Measurements from ENCODE around the gene CLPTM1L. TPM values are rescaled to one million over a fixed set of nuclear protein-coding genes. Genes with fewer than 3 reads are reported as not detected.

CLPTM1L gene
- polyA plus RNA-seq, 3 donors: 14.1 to 76.2 (median 35.0) TPM

DNA sequence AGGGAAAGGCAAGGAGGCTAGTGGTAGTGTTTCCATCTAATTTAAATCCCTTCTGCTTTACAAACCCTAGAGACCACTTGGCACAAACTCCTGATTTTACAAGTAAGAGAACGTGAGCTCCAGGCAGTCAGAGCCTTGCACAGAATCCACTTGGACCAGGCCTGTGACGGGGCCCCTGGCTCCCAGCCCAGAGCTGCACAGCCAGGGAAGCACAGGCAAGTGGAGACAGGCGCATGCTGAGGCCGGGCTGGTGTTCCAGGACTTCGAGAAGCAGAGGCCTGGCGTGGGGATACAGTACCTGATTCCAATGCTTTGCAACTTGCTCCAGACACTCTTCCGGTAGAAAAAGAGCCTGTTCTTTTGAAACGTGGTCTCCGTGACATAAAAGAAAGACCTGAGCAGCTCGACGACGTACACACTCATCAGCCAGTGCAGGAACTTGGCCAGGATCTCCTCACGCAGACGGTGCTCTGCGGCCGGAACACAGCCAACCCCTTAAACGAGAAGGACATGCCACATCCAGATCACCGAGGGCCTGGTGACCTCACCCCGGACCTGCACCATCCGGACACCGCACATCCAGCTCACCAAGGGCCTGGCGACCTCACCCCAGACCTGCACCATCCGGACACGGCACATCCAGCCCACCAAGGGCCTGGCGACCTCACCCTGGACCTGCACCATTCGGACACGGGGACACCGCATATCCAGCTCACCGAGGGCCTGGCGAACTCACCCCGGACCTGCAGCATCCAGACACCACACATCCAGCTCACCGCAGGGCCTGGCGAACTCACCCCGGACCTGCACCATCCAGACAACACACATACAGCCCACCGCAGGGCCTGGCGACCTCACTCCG, 62.5 kb downstream of the CLPTM1L start:
- Mint-ChIP-seq H3K36me3 (no peaks in the 10 kb centered on the region), H3K27ac (peak overlapping the region in 1 of 7 donors; percentile 24), H3K9me3 (peaks cover 22 to 58% (median 38%) of the 10 kb centered on the region in 7 donors), H3K4me1 (no peaks in the 10 kb centered on the region), H3K4me3 (no peak overlapping the region), H3K27me3 (ENCODE audit: low read depth in 3 of 3) (peaks cover 0 to 1% (median 1%) of the 10 kb centered on the region in 3 donors)
- intact Hi-C loops (cut with micrococcal nuclease): no loop called here
- no peaks in the 10 kb centered on the region for H3K79me2 ChIP-seq (ENCODE audit: insufficient read depth, low read length)
- no peaks in the 10 kb centered on the region for H3K27me3 ChIP-seq (ENCODE audit: control insufficient read depth in 2 of 2, insufficient read depth in 2 of 2, low read length in 2 of 2)
- no peaks in the 10 kb centered on the region for H4K20me1 ChIP-seq (ENCODE audit: insufficient read depth, low read length)
- no peak overlapping the region for H3K9ac ChIP-seq (ENCODE audit: insufficient read depth, low read length, poor library complexity, severe bottlenecking)
- H3K9me3 ChIP-seq (replicated peaks in 1 of 2; ENCODE audit: control insufficient read depth in 1 of 2, insufficient read depth in 1 of 2, low read length in 2 of 2): peaks cover 19 to 65% of the 10 kb centered on the region in 2 donors
- no peak overlapping the region for H3K27ac ChIP-seq (ENCODE audit: low read depth in 1 of 2, low read length in 2 of 2)
- no peak overlapping the region for H3K4me2 ChIP-seq (replicated peaks; ENCODE audit: extremely low read depth, low read length, poor library complexity, severe bottlenecking)
- TF ChIP-seq, protein P1, sequence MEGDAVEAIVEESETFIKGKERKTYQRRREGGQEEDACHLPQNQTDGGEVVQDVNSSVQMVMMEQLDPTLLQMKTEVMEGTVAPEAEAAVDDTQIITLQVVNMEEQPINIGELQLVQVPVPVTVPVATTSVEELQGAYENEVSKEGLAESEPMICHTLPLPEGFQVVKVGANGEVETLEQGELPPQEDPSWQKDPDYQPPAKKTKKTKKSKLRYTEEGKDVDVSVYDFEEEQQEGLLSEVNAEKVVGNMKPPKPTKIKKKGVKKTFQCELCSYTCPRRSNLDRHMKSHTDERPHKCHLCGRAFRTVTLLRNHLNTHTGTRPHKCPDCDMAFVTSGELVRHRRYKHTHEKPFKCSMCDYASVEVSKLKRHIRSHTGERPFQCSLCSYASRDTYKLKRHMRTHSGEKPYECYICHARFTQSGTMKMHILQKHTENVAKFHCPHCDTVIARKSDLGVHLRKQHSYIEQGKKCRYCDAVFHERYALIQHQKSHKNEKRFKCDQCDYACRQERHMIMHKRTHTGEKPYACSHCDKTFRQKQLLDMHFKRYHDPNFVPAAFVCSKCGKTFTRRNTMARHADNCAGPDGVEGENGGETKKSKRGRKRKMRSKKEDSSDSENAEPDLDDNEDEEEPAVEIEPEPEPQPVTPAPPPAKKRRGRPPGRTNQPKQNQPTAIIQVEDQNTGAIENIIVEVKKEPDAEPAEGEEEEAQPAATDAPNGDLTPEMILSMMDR (IDR thresholded peaks at IDR 0.05): no peak
- DNase-seq: no peak
- H3K4me3 ChIP-seq (replicated peaks in 1 of 3; ENCODE audit: low read depth in 2 of 3, low read length in 3 of 3): no peak overlapping the region
- H2AFZ ChIP-seq (ENCODE audit: insufficient read depth, low read depth, low read length, poor library complexity, severe bottlenecking): no peak overlapping the region
- whole genome bisulfite sequencing (ENCODE audit: insufficient coverage): 96% methylated on average over 28 of the region's 37 CpGs
- H3K36me3 ChIP-seq (replicated peaks in 1 of 2; ENCODE audit: control insufficient read depth in 1 of 2, insufficient read depth in 2 of 2, low read length in 2 of 2): no peaks in the 10 kb centered on the region
- no peaks in the 10 kb centered on the region for H3K4me1 ChIP-seq (ENCODE audit: control insufficient read depth in 1 of 2, insufficient read depth in 2 of 2, low read length in 2 of 2)

GRCh38 chr5:1281038-1281882, 63.6 kb downstream of the CLPTM1L start:
- Histone ChIP-seq H4K20me1 (ENCODE audit: insufficient read depth, low read length) (no peaks in the 10 kb centered on the region), H3K27me3 (ENCODE audit: control insufficient read depth in 2 of 2, insufficient read depth in 2 of 2, low read length in 2 of 2) (no peaks in the 10 kb centered on the region), H3K79me2 (ENCODE audit: insufficient read depth, low read length) (no peaks in the 10 kb centered on the region), H3K36me3 (replicated peaks in 1 of 2; ENCODE audit: control insufficient read depth in 1 of 2, insufficient read depth in 2 of 2, low read length in 2 of 2) (no peaks in the 10 kb centered on the region), H3K4me2 (replicated peaks; ENCODE audit: extremely low read depth, low read length, poor library complexity, severe bottlenecking) (no peak overlapping the region), H2AFZ (ENCODE audit: insufficient read depth, low read depth, low read length, poor library complexity, severe bottlenecking) (no peak overlapping the region), H3K27ac (ENCODE audit: low read depth in 1 of 2, low read length in 2 of 2) (no peak overlapping the region), H3K9me3 (replicated peaks in 1 of 2; ENCODE audit: control insufficient read depth in 1 of 2, insufficient read depth in 1 of 2, low read length in 2 of 2) (peaks cover 19 to 71% of the 10 kb centered on the region in 2 donors), H3K4me3 (replicated peaks in 1 of 3; ENCODE audit: low read depth in 2 of 3, low read length in 3 of 3) (no peak overlapping the region), H3K9ac (ENCODE audit: insufficient read depth, low read length, poor library complexity, severe bottlenecking) (no peak overlapping the region), H3K4me1 (ENCODE audit: control insufficient read depth in 1 of 2, insufficient read depth in 2 of 2, low read length in 2 of 2) (no peaks in the 10 kb centered on the region)
- 91% methylated on average over 11 of the region's 16 CpGs for WGBS (ENCODE audit: insufficient coverage)
- Mint-ChIP-seq H3K4me1 (no peaks in the 10 kb centered on the region), H3K9me3 (peaks cover 22 to 62% (median 41%) of the 10 kb centered on the region in 7 donors), H3K27me3 (ENCODE audit: low read depth in 3 of 3) (peaks cover 0 to 1% (median 1%) of the 10 kb centered on the region in 3 donors), H3K36me3 (no peaks in the 10 kb centered on the region), H3K27ac (no peak overlapping the region), H3K4me3 (no peak overlapping the region)
- TF ChIP-seq, protein P1 (IDR thresholded peaks at IDR 0.05): no peak
- intact Hi-C loops (cut with micrococcal nuclease): no loop called here
- no peak for DNase-seq
